ENCODE results near the gene MZF1.

- TF ChIP-seq CTCF (IDR thresholded peaks at IDR 0.05) (no peak), POLR2A (IDR thresholded peaks at IDR 0.05) (peak; percentile 41 to 62)
These were observed 14.4 kb downstream of the MZF1 start for GRCh38 chr19:58558623-58559274.

All from adrenal gland (tissue), 5 donors.